Gastroesophageal sphincter (tissue), 3 donors: Measurements from ENCODE around the gene WIPF1.

Source experiments
- CTCF ChIP-seq, 4 experiments: fragments of 200-600 bp in 2 of 4; fragments of 450-650 bp in 2 of 4; sonication (generic) in 1 of 4; IDR thresholded peaks; one replicate each; pipeline ENCODE4 v1.5.1; 2017 to 2019; ENCODE audit warnings: antibody characterized with exemption in 4 of 4, mild to moderate bottlenecking in 2 of 4, moderate library complexity in 2 of 4
- POLR2A ChIP-seq, 2 donors: fragments of 450-650 bp; IDR thresholded peaks; one replicate each; pipeline ENCODE4 v1.6.1; 2017; ENCODE audit warnings: antibody characterized with exemption in 2 of 2, mild to moderate bottlenecking in 2 of 2, moderate library complexity in 1 of 2

- TF ChIP-seq CTCF (IDR thresholded peaks at IDR 0.05) (no peak), POLR2A (IDR thresholded peaks at IDR 0.05) (no peak)
Observed at GRCh38 chr2:174585146-174585545, 12.5 kb downstream of the WIPF1 start.
